Activated naive CD8-positive, alpha-beta T cell treated with anti-CD3 and anti-CD28 coated beads, Interleukin-2, amount 10 ng/mL, durations not matched to agents 7 days and 5 days (primary cell): ENCODE results near the gene IFNB1. TPM values are rescaled to one million over a fixed set of nuclear protein-coding genes. Genes with fewer than 3 reads are reported as not detected.

Experiments
- ATAC-seq: fragments of 150-1000 bp; cut with Tn5 transposase; one replicate; pipeline ENCODE4 v1.10.0; 2021; ENCODE audit warnings: low read depth, moderate library complexity
- POLR2A ChIA-PET: fragments of 350-600 bp; sonication (Branson Sonifier 250); formaldehyde crosslinking; loops from one replicate; lab custom pipeline; 2021; ENCODE audit warnings: antibody characterized with exemption; lab: Charles Lee
- DNase-seq: peaks from one replicate; pipeline ENCODE4 v3.0.0; 2021
- H3K27ac Mint-ChIP-seq: one replicate; pipeline ENCODE4 v1.8.0; 2022; ENCODE audit warnings: mild to moderate bottlenecking, mixed read lengths
- H3K27me3 Mint-ChIP-seq: one replicate; pipeline ENCODE4 v1.8.0; 2022; ENCODE audit warnings: mild to moderate bottlenecking, moderate library complexity, mixed read lengths
- H3K36me3 Mint-ChIP-seq: one replicate; pipeline ENCODE4 v1.8.0; 2021; ENCODE audit warnings: mild to moderate bottlenecking, mixed read lengths
- H3K4me1 Mint-ChIP-seq: one replicate; pipeline ENCODE4 v1.8.0; 2021; ENCODE audit warnings: mixed read lengths
- H3K4me3 Mint-ChIP-seq: one replicate; pipeline ENCODE4 v1.8.0; 2022; ENCODE audit warnings: mild to moderate bottlenecking, moderate library complexity, mixed read lengths
- H3K9me3 Mint-ChIP-seq: one replicate; pipeline ENCODE4 v1.8.0; 2021; ENCODE audit warnings: mixed read lengths
- total RNA-seq, 2 experiments: library from RNA; stranded (reverse); gene quantifications; one replicate each; pipeline ENCODE4 v1.2.3, GENCODE V29; 2021

The IFNB1 gene
- total RNA-seq: under 1 TPM; 0.37 to 0.61 TPM

DNA sequence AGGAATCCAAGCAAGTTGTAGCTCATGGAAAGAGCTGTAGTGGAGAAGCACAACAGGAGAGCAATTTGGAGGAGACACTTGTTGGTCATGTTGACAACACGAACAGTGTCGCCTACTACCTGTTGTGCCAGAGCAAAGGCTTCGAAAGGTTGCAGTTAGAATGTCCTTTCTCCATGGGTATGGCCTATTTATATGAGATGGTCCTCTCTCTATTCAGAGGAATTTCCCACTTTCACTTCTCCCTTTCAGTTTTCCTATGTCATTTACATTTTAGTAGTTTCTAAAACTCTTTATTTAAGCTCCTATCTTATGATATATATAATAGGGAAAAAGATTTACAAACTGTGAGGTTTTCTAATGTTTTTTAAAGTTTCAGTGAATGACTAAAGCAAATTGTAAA, at the start of gene IFNB1:
Gene IFNB1, minus strand, starts transcription at position 162 of the 400 bp plus-strand sequence. Its CDS starts 73 bp downstream, at position 89.
- Mint-ChIP-seq H3K27ac (peak within 1 kb of the TSS; percentile 50), H3K4me1 (peaks cover 33% of the 10 kb centered on the region), H3K27me3 (peaks cover 5% of the 10 kb centered on the region), H3K36me3 (peaks cover 4% of the 10 kb centered on the region), H3K4me3 (no peak within 1 kb of the TSS), H3K9me3 (peaks cover 1% of the 10 kb centered on the region)
- no peak for ATAC-seq
- no peak for DNase-seq
- POLR2A ChIA-PET: no interaction called here

DNA sequence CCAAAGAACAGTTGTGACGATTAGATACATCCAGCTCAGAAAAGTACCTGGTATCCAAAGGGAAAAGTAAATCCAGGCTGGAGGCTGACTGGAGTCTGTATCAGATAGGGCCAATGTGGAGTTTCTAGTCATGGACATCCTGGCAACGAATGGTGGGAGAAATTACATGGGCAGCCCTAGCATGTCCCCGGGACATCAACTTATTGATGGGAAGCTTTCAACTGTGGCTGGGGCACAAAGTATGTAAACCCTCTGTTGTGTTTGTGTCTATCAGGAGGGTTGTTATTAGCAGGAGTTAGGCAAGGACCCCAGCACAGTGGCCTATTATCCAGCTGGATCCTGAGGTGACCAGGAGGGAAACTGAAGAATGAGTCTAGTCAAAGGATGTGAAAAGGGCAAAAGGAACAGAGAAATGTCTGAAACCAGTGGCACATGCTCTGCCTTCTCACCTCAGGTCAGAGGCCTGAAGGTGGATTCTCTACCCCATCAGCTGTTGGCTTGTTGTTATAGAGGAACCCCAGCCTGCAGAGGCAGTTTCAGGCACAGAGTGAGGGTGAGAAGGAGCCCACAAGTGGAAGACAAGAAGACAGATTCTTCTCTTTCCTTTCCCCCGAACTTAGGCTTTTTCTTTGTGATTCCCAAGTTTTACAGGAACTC, 44.0 kb upstream of the IFNB1 start:
- H3K27me3 Mint-ChIP-seq: peaks cover 52% of the 10 kb centered on the region
- POLR2A ChIA-PET: no interaction called here
- H3K4me3 Mint-ChIP-seq: no peak overlapping the region
- DNase-seq: no peak
- no peak overlapping the region for H3K27ac Mint-ChIP-seq
- no peaks in the 10 kb centered on the region for H3K9me3 Mint-ChIP-seq
- H3K4me1 Mint-ChIP-seq: peaks cover 12% of the 10 kb centered on the region
- H3K36me3 Mint-ChIP-seq: peaks cover 6% of the 10 kb centered on the region
- no peak for ATAC-seq

DNA sequence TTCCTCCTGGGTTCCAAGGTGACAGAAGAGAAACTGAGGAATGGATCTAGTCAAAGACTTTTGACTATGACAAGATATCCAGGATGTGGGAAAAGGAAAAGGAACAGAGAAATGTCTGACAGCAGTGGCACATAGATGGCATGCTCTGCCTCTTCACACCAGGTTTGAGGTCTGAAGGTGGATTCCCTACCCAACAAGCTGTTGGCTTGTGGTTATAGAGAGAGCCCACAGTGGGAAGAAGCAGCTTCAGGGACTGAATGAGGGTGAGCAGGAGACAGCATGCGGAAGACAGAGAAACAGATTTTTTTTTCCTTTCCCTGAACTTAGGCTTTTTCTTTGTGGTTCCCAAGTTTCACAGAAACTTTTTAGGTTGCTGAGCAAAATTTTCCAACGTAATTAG, 43.3 kb upstream of the IFNB1 start:
- no peak for ATAC-seq

GRCh38 chr9:21119093-21119770, 41.5 kb upstream of the IFNB1 start:
- Mint-ChIP-seq H3K9me3 (no peaks in the 10 kb centered on the region), H3K4me3 (no peak overlapping the region), H3K36me3 (no peaks in the 10 kb centered on the region), H3K27ac (no peak overlapping the region), H3K4me1 (peaks cover 14% of the 10 kb centered on the region), H3K27me3 (peaks cover 53% of the 10 kb centered on the region)
- POLR2A ChIA-PET: no interaction called here
- ATAC-seq: no peak
- no peak for DNase-seq

More for the DNA sequence above, 43.3 kb upstream of the IFNB1 start:
- Mint-ChIP-seq H3K36me3 (peaks cover under 1% of the 10 kb centered on the region), H3K9me3 (no peaks in the 10 kb centered on the region), H3K27me3 (peaks cover 52% of the 10 kb centered on the region), H3K27ac (no peak overlapping the region), H3K4me1 (peaks cover 14% of the 10 kb centered on the region), H3K4me3 (no peak overlapping the region)
- no peak for DNase-seq
- POLR2A ChIA-PET: no interaction called here

DNA sequence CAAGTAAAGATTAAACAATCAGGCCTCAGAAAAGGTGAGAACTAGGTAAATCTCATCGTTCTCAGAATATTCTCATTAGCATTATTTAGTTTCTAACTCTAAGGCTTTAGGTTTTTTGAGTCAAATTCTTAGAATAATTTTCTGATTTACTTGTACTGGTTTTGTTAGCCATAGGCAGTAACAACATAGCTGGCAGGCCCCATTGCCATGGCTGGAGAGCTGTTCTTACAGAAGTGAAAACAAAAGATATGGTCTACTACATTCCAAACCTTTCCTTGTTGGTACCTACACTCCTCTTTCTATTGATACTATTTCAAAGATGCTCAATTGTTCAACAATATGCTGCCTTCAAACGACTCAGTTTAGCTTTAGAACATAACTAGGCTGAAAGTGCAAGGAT, 36.6 kb upstream of the IFNB1 start:
- Mint-ChIP-seq H3K36me3 (no peaks in the 10 kb centered on the region), H3K27me3 (peaks cover 47% of the 10 kb centered on the region), H3K9me3 (no peaks in the 10 kb centered on the region), H3K27ac (no peak overlapping the region), H3K4me3 (no peak overlapping the region), H3K4me1 (peaks cover 7% of the 10 kb centered on the region)
- POLR2A ChIA-PET: no interaction called here
- ATAC-seq (no peak), DNase-seq (no peak)

GRCh38 chr9:21110708-21111576, 33.2 kb upstream of the IFNB1 start:
- DNase-seq: no peak
- Mint-ChIP-seq H3K4me1 (peaks cover 3% of the 10 kb centered on the region), H3K36me3 (no peaks in the 10 kb centered on the region)

GRCh38 chr9:21104787-21105186, 27.0 kb upstream of the IFNB1 start:
- Mint-ChIP-seq H3K27me3 (peaks cover 4% of the 10 kb centered on the region), H3K9me3 (no peaks in the 10 kb centered on the region), H3K4me1 (peaks cover 6% of the 10 kb centered on the region), H3K4me3 (no peak overlapping the region), H3K27ac (no peak overlapping the region), H3K36me3 (no peaks in the 10 kb centered on the region)
- ATAC-seq (no peak), DNase-seq (no peak)
- POLR2A ChIA-PET: interaction anchor here (0.6 kb wide), 1 partner anchor 49 kb away, joined by 3 read pairs; no protein-coding TSS in a partner anchor

More at GRCh38 chr9:21110708-21111576, 33.2 kb upstream of the IFNB1 start:
- peak; percentile 92 for ATAC-seq
- Mint-ChIP-seq H3K9me3 (no peaks in the 10 kb centered on the region), H3K27ac (no peak overlapping the region), H3K4me3 (no peak overlapping the region), H3K27me3 (peaks cover 20% of the 10 kb centered on the region)
- POLR2A ChIA-PET: interaction anchor here (0.7 to 1.1 kb wide), 2 partner anchors 80 to 489 kb away, joined by 5 to 6 read pairs; partner anchors contain the start of genes HACD4 and MLLT3

DNA sequence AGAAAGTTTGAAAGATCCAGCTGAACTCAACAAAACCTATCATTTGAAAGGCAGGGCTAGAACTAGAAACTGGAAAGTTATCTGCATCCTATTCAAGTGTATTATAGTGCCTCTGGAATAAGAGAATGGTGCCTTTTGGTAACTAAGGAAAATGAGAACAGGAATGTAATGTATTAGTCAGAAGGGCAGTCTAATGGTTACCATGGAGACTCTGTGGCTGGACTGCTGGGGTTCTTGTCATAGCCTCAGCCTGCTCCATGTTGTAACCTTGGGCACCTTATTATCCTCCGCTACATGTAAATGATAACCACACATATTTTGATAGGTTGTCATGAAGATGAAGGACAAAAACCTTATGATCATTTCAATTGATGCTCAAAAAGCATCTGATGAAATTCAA, 24.6 kb upstream of the IFNB1 start:
- no peak for ATAC-seq
- Mint-ChIP-seq H3K27ac (no peak overlapping the region), H3K27me3 (peaks cover 4% of the 10 kb centered on the region), H3K9me3 (no peaks in the 10 kb centered on the region), H3K4me3 (no peak overlapping the region), H3K4me1 (peaks cover 10% of the 10 kb centered on the region), H3K36me3 (peaks cover 2% of the 10 kb centered on the region)
- DNase-seq: no peak
- POLR2A ChIA-PET: no interaction called here

GRCh38 chr9:21097817-21098216, 20.1 kb upstream of the IFNB1 start:
- H3K4me1 Mint-ChIP-seq: peaks cover 29% of the 10 kb centered on the region
- no peaks in the 10 kb centered on the region for H3K9me3 Mint-ChIP-seq
- DNase-seq (no peak), ATAC-seq (no peak)
- POLR2A ChIA-PET: no interaction called here
- peaks cover 2% of the 10 kb centered on the region for H3K36me3 Mint-ChIP-seq
- peaks cover 1% of the 10 kb centered on the region for H3K27me3 Mint-ChIP-seq
- peak overlapping the region; percentile 74 for H3K4me3 Mint-ChIP-seq
- H3K27ac Mint-ChIP-seq: no peak overlapping the region

GRCh38 chr9:21096901-21097255, 19.1 kb upstream of the IFNB1 start:
- Mint-ChIP-seq H3K27me3 (no peaks in the 10 kb centered on the region), H3K4me1 (peaks cover 36% of the 10 kb centered on the region), H3K27ac (peak overlapping the region; percentile 89), H3K4me3 (peak overlapping the region; percentile 74), H3K9me3 (no peaks in the 10 kb centered on the region), H3K36me3 (peaks cover 2% of the 10 kb centered on the region)
- ATAC-seq (no peak), DNase-seq (no peak)
- POLR2A ChIA-PET: interaction anchor here (0.7 to 1.7 kb wide), 5 partner anchors 15 to 475 kb away, joined by 3 to 11 read pairs (median 6); partner anchors contain the start of genes HACD4 and MLLT3

DNA sequence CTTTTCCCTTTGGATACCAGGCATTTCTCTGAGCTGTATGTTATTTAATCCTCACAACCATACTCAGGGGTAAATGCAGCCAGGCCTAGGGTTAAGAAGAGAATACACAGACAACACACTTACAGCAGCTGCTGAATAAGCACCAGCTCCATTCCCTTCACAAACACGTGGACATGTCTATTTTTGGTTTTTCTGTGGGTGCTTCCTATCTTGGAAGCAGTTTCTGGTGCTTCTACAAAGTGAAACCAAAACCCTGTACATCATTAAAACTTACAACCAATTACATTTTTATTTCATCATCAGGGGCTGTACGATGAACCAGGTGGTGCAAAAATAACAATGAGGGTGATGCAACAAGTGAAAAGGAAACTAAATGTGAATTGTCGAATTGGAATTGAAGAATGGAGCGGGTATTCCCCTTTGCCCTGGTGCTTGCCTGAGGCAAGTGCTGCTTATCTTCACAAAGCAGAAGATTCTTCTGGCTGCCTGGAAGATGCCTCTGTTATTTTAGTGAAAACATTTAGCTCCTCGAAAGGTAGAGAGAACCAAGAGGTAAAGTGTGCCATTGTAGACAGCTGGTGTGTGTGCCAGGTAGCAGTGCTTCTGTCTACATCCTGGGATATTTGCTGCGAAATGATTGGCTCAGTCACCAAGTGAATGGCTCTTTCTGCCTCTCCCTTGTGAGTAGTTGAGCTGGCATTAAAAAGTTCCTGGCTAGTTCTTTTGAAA, 18.6 kb upstream of the IFNB1 start:
- POLR2A ChIA-PET: interaction anchor here (0.7 to 1.7 kb wide), 7 partner anchors 15 to 474 kb away, joined by 3 to 11 read pairs (median 4); partner anchors contain the start of genes HACD4 and MLLT3
- peak overlapping the region; percentile 89 for H3K27ac Mint-ChIP-seq
- H3K4me3 Mint-ChIP-seq: peak overlapping the region; percentile 74
- H3K27me3 Mint-ChIP-seq: no peaks in the 10 kb centered on the region
- no peaks in the 10 kb centered on the region for H3K9me3 Mint-ChIP-seq
- H3K4me1 Mint-ChIP-seq: peaks cover 40% of the 10 kb centered on the region
- peaks cover 4% of the 10 kb centered on the region for H3K36me3 Mint-ChIP-seq
- ATAC-seq (peak; percentile 88), DNase-seq (no peak)

DNA sequence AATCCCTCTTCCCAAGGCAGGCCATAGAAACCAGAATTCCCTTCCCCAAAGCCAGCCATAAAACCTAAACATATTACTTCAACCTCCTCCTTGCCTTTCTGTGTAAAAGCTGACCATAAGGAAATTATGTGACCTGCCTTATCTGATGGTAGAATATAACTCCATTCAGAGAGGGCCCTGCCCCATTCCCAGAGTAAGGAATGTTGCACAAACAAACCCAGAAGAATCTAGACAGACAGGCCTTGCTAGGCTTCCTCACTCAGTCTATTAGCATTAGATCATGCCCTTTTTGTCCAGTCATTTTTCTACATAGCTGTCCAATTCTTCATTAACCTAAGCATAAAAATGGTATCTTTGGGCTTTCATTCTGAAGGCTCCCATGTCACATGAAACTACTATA, 17.8 kb upstream of the IFNB1 start:
- Mint-ChIP-seq H3K4me3 (peak overlapping the region; percentile 74), H3K9me3 (no peaks in the 10 kb centered on the region), H3K36me3 (peaks cover 4% of the 10 kb centered on the region), H3K27me3 (no peaks in the 10 kb centered on the region), H3K4me1 (peaks cover 39% of the 10 kb centered on the region), H3K27ac (peak overlapping the region; percentile 89)
- POLR2A ChIA-PET: interaction anchor here (0.9 to 1.7 kb wide), 4 partner anchors 14 to 64 kb away, joined by 3 to 11 read pairs (median 6); partner anchors contain the start of gene HACD4
- DNase-seq (no peak), ATAC-seq (no peak)
